ENCODE results near the gene SSTR3. TPM values are rescaled to one million over a fixed set of nuclear protein-coding genes. Genes with fewer than 3 reads are reported as not detected.

SSTR3 gene
- total RNA-seq, 1 donor from 2014 or later, result not detected

GRCh38 chr22:37167981-37168647 lies 44.2 kb downstream of the SSTR3 start:
- no peak for DNase-seq (ENCODE audit: low spot score)

GRCh38 chr22:37167176-37167980 lies 44.9 kb downstream of the SSTR3 start:
- DNase-seq (ENCODE audit: low spot score), result no peak

- DNase-seq (ENCODE audit: low spot score), result peak; percentile 91
Measured at GRCh38 chr22:37166675-37167066, 45.6 kb downstream of the SSTR3 start.

GRCh38 chr22:37165940-37166674 lies 46.2 kb downstream of the SSTR3 start:
- no peak for DNase-seq (ENCODE audit: low spot score)

GRCh38 chr22:37165066-37165465 lies 47.2 kb downstream of the SSTR3 start:
- DNase-seq (ENCODE audit: low spot score), result no peak

- DNase-seq (ENCODE audit: low spot score), result no peak
Measured at GRCh38 chr22:37164505-37164887, 47.8 kb downstream of the SSTR3 start.

GRCh38 chr22:37163575-37164504 lies 48.4 kb downstream of the SSTR3 start:
- DNase-seq (ENCODE audit: low spot score), result no peak

- no peak for DNase-seq (ENCODE audit: low spot score)
Measured at GRCh38 chr22:37163096-37163489, 49.2 kb downstream of the SSTR3 start.

- no peak for DNase-seq (ENCODE audit: low spot score)
Measured at GRCh38 chr22:37162221-37163095, 49.8 kb downstream of the SSTR3 start.

- no peak for DNase-seq (ENCODE audit: low spot score)
Measured at GRCh38 chr22:37161443-37161842, 50.8 kb downstream of the SSTR3 start.

GRCh38 chr22:37160027-37160426 lies 52.2 kb downstream of the SSTR3 start:
- DNase-seq (ENCODE audit: low spot score), result no peak

GRCh38 chr22:37158963-37159290 lies 53.4 kb downstream of the SSTR3 start:
- no peak for DNase-seq (ENCODE audit: low spot score)

- no peak for DNase-seq (ENCODE audit: low spot score)
Measured at GRCh38 chr22:37157516-37158285, 54.6 kb downstream of the SSTR3 start.

GRCh38 chr22:37156686-37157435 lies 55.4 kb downstream of the SSTR3 start:
- no peak for DNase-seq (ENCODE audit: low spot score)

- no peak for DNase-seq (ENCODE audit: low spot score)
Measured at GRCh38 chr22:37155971-37156370, 56.3 kb downstream of the SSTR3 start.

- no peak for DNase-seq (ENCODE audit: low spot score)
Measured at GRCh38 chr22:37154925-37155712, 57.2 kb downstream of the SSTR3 start.
